H9 (cell line): ENCODE data around the gene MOB4. TPM values are rescaled to one million over a fixed set of nuclear protein-coding genes. Genes with fewer than 3 reads are reported as not detected.
A peak's percentile ranks its signal among the peaks of the same experiment; 100 is the strongest.

Experiments
- DNase-seq: peaks from one replicate; pipeline ENCODE4 v3.0.0-alpha.2; 2017
- H2AFZ ChIP-seq: one replicate; pipeline ENCODE4 v1.6.1; 2013; ENCODE audit warnings: mild to moderate bottlenecking, low read length, control low read depth, moderate library complexity
- H2AK5ac ChIP-seq: 2 replicates; pipeline ENCODE4 v1.6.1; 2013; ENCODE audit warnings: low read length, control low read depth, mixed read lengths; ENCODE audit not compliant: insufficient read length
- H2BK120ac ChIP-seq: one replicate; pipeline ENCODE4 v1.6.1; 2013; ENCODE audit warnings: low read depth, mild to moderate bottlenecking, low read length, control low read depth, inconsistent platforms; ENCODE audit not compliant: poor library complexity, severe bottlenecking
- H2BK12ac ChIP-seq: 2 replicates; pipeline ENCODE4 v1.6.1; 2013; ENCODE audit warnings: low read length, control low read depth, mixed read lengths, low read depth; ENCODE audit not compliant: insufficient read length
- H2BK15ac ChIP-seq: 2 replicates; pipeline ENCODE4 v1.6.1; 2013; ENCODE audit warnings: low read depth, low read length, control low read depth
- H2BK20ac ChIP-seq: one replicate; pipeline ENCODE4 v1.6.1; 2013; ENCODE audit warnings: low read depth, mild to moderate bottlenecking, low read length, control low read depth, inconsistent platforms; ENCODE audit not compliant: poor library complexity, severe bottlenecking
- H2BK5ac ChIP-seq: 2 replicates; pipeline ENCODE4 v1.6.1; 2013; ENCODE audit warnings: low read length, control low read depth, mixed read lengths; ENCODE audit not compliant: insufficient read length
- H3K14ac ChIP-seq: 2 replicates; pipeline ENCODE4 v1.6.1; 2013; ENCODE audit warnings: low read length, control low read depth; ENCODE audit not compliant: insufficient read depth
- H3K18ac ChIP-seq: 2 replicates; pipeline ENCODE4 v1.6.1; 2013; ENCODE audit warnings: low read depth, mild to moderate bottlenecking, mixed read lengths, low read length, control low read depth; ENCODE audit not compliant: insufficient read length
- H3K23ac ChIP-seq: 2 replicates; pipeline ENCODE4 v1.6.1; 2013; ENCODE audit warnings: low read length, control low read depth, mixed read lengths, low read depth; ENCODE audit not compliant: insufficient read length
- H3K23me2 ChIP-seq: 2 replicates; pipeline ENCODE4 v1.6.1; 2013; ENCODE audit warnings: low read depth, mild to moderate bottlenecking, mixed read lengths, low read length, control low read depth; ENCODE audit not compliant: insufficient read length, poor library complexity, severe bottlenecking
- H3K27ac ChIP-seq: 2 replicates; pipeline ENCODE4 v1.5.1; 2013; ENCODE audit warnings: low read length, control low read depth, mixed read lengths, low read depth; ENCODE audit not compliant: insufficient read length
- H3K27me3 ChIP-seq: 2 replicates; pipeline ENCODE4 v1.6.1; 2013; ENCODE audit warnings: low read length, control low read depth, inconsistent platforms; ENCODE audit not compliant: insufficient read depth
- H3K4ac ChIP-seq: 2 replicates; pipeline ENCODE4 v1.6.1; 2013; ENCODE audit warnings: low read depth, mild to moderate bottlenecking, control low read depth, inconsistent platforms, low read length, moderate library complexity
- H3K4me1 ChIP-seq: 2 replicates; pipeline ENCODE4 v1.6.1; 2013; ENCODE audit warnings: low read length, control low read depth, inconsistent platforms; ENCODE audit not compliant: insufficient read depth
- H3K4me2 ChIP-seq: 2 replicates; pipeline ENCODE4 v1.6.1; 2013; ENCODE audit warnings: low read length, control low read depth, mixed read lengths; ENCODE audit not compliant: insufficient read length, insufficient read depth
- H3K56ac ChIP-seq: 2 replicates; pipeline ENCODE4 v1.6.1; 2013; ENCODE audit warnings: low read depth, mild to moderate bottlenecking, mixed read lengths, low read length, control low read depth; ENCODE audit not compliant: insufficient read length
- H3K79me1 ChIP-seq: 2 replicates; pipeline ENCODE4 v1.6.1; 2013; ENCODE audit warnings: low read depth, mild to moderate bottlenecking, moderate library complexity, low read length, control low read depth, inconsistent platforms; ENCODE audit not compliant: insufficient read depth, poor library complexity, severe bottlenecking
- H3K79me2 ChIP-seq: 2 replicates; pipeline ENCODE4 v1.6.1; 2013; ENCODE audit warnings: low read length, control low read depth, inconsistent platforms; ENCODE audit not compliant: insufficient read depth
- H3K9ac ChIP-seq: 2 replicates; pipeline ENCODE4 v1.6.1; 2013; ENCODE audit warnings: low read length, control low read depth, mixed read lengths; ENCODE audit not compliant: insufficient read length; ENCODE audit errors: extremely low read depth
- H3K9me3 ChIP-seq: one replicate; pipeline ENCODE4 v1.6.1; 2013; ENCODE audit warnings: low read depth, low read length, inconsistent platforms; ENCODE audit not compliant: control insufficient read depth
- H3T11ph ChIP-seq: one replicate; pipeline ENCODE4 v1.6.1; 2013; ENCODE audit warnings: mild to moderate bottlenecking, low read length, control low read depth, inconsistent platforms
- H4K20me1 ChIP-seq: one replicate; pipeline ENCODE4 v1.6.1; 2013; ENCODE audit not compliant: control insufficient read depth, insufficient read length, insufficient read depth
- H4K5ac ChIP-seq: 2 replicates; pipeline ENCODE4 v1.6.1; 2013; ENCODE audit warnings: low read depth, mild to moderate bottlenecking, mixed read lengths, low read length, control low read depth; ENCODE audit not compliant: insufficient read length
- H4K8ac ChIP-seq: replicated peaks from 2 replicates; pipeline ENCODE4 v1.6.1; 2013; ENCODE audit warnings: low read length, control low read depth, mixed read lengths, low read depth; ENCODE audit not compliant: insufficient read length
- H4K91ac ChIP-seq: 2 replicates; pipeline ENCODE4 v1.6.1; 2013; ENCODE audit warnings: low read depth, mild to moderate bottlenecking, moderate library complexity, mixed read lengths, low read length, control low read depth; ENCODE audit not compliant: insufficient read length
- H3K27ac Mint-ChIP-seq, 3 experiments: 2 replicates in 2 of 3; 3 replicates in 1 of 3; pipeline ENCODE4 v1.8.0; 2020 to 2021; ENCODE audit warnings: mixed read lengths in 3 of 3, mild to moderate bottlenecking in 1 of 3, moderate library complexity in 1 of 3
- H3K27me3 Mint-ChIP-seq: 2 replicates; pipeline ENCODE4 v1.8.0; 2021; ENCODE audit warnings: low read depth, mild to moderate bottlenecking, moderate library complexity, mixed read lengths
- H3K36me3 Mint-ChIP-seq, 3 experiments: 2 replicates in 2 of 3; 3 replicates in 1 of 3; pipeline ENCODE4 v1.8.0; 2020 to 2021; ENCODE audit warnings: low read depth in 3 of 3, mixed read lengths in 3 of 3; ENCODE audit not compliant: insufficient read depth in 1 of 3
- H3K4me1 Mint-ChIP-seq, 2 experiments: 2 replicates each; pipeline ENCODE4 v1.8.0; 2020; ENCODE audit warnings: mixed read lengths in 2 of 2
- H3K4me3 Mint-ChIP-seq, 2 experiments: 2 replicates in 1 of 2; 3 replicates in 1 of 2; pipeline ENCODE4 v1.8.0; 2020 to 2021; ENCODE audit warnings: mild to moderate bottlenecking in 2 of 2, mixed read lengths in 2 of 2, moderate library complexity in 1 of 2
- H3K9me3 Mint-ChIP-seq, 2 experiments: 2 replicates in 1 of 2; 3 replicates in 1 of 2; pipeline ENCODE4 v1.8.0; 2020; ENCODE audit warnings: mild to moderate bottlenecking in 2 of 2, mixed read lengths in 2 of 2, moderate library complexity in 1 of 2
- CTCF ChIP-seq: fragments of 200-600 bp; sonication (generic); conservative IDR thresholded peaks from 3 replicates; pipeline ENCODE4 v1.8.0; 2021; ENCODE audit warnings: antibody characterized with exemption, mild to moderate bottlenecking
- WGBS: extraction: QIAGEN DNeasy Blood & Tissue Kit; methylation state at CpG from one replicate; pipeline ENCODE4 v1.1.7; 2013; ENCODE audit warnings: missing lambda C conversion rate, low lambda C conversion rate, mixed read lengths; ENCODE audit not compliant: insufficient read length; ENCODE audit errors: extremely low coverage; 5-methylcytosine and 5-hydroxymethylcytosine counted together
- total RNA-seq: library from RNA; stranded (reverse); gene quantifications from 2 replicates; pipeline ENCODE4 v1.2.1, GENCODE V29; 2021

Gene MOB4
- total RNA-seq, 1 experiment from 2014 or later = 57.6 TPM

- no peak overlapping the region for H3K4me2 ChIP-seq
- no peak overlapping the region for H3K27ac ChIP-seq
- DNase-seq = peak; percentile 63
- peaks cover 5% of the 10 kb centered on the region for H3K9me3 ChIP-seq
- H3K79me2 ChIP-seq = no peaks in the 10 kb centered on the region
- H3K23ac ChIP-seq = no peak overlapping the region
- H2BK20ac ChIP-seq = no peak overlapping the region
- H4K20me1 ChIP-seq = no peaks in the 10 kb centered on the region
- Mint-ChIP-seq H3K27me3 (no peaks in the 10 kb centered on the region), H3K4me1 (peaks cover 20 to 40% of the 10 kb centered on the region in 2 experiments), H3K9me3 (peaks cover 5 to 11% of the 10 kb centered on the region in 2 experiments; a peak in 3 of 5 replicates), H3K36me3 (peaks cover 0 to 16% (median 2%) of the 10 kb centered on the region in 3 experiments; a peak in 4 of 7 replicates), H3K4me3 (no peak overlapping the region), H3K27ac (no peak overlapping the region)
- H3K23me2 ChIP-seq = no peaks in the 10 kb centered on the region
- H2BK12ac ChIP-seq = no peak overlapping the region
- H4K5ac ChIP-seq = no peak overlapping the region
- H3K18ac ChIP-seq = no peak overlapping the region
- H3K79me1 ChIP-seq = no peaks in the 10 kb centered on the region
- no CpG with 5 or more reads among the region's 11 CpGs for WGBS
- no peak overlapping the region for H3K14ac ChIP-seq
- no peak overlapping the region for H2BK5ac ChIP-seq
- H3K4me1 ChIP-seq = peaks cover 4% of the 10 kb centered on the region; the same call in 1 of the 2 replicates
- H2BK120ac ChIP-seq = no peak overlapping the region
- no peak overlapping the region for H3T11ph ChIP-seq
- no peak overlapping the region for H2BK15ac ChIP-seq
- no peak overlapping the region for H4K91ac ChIP-seq
- no peak overlapping the region for H3K56ac ChIP-seq
- no peak overlapping the region for H2AK5ac ChIP-seq
- no peaks in the 10 kb centered on the region for H3K27me3 ChIP-seq
- TF ChIP-seq CTCF = peak; percentile 68
- H4K8ac ChIP-seq = no peak overlapping the region
- no peak overlapping the region for H3K9ac ChIP-seq
- peak overlapping the region; percentile 60 for H2AFZ ChIP-seq
- H3K4ac ChIP-seq = no peak overlapping the region
Observed at GRCh38 chr2:197599285-197599965, 83.6 kb downstream of the MOB4 start.
